ACC112 (cell line): ENCODE data around the gene NBPF3.

Experiments used
- H2AFZ ChIP-seq: fragments of 200-600 bp; sonication (generic); one replicate; pipeline ENCODE4 v1.6.0; 2017; ENCODE audit warnings: antibody characterized with exemption, low read length; ENCODE audit not compliant: unreplicated experiment
- H3K27ac ChIP-seq: fragments of 200-600 bp; sonication (generic); 2 replicates; pipeline ENCODE4 v1.5.1; 2014; ENCODE audit warnings: low read depth, mild to moderate bottlenecking, antibody characterized with exemption, low read length, moderate library complexity
- H3K27me3 ChIP-seq: fragments of 200-600 bp; sonication (generic); 2 replicates; pipeline ENCODE4 v1.6.1; 2014; ENCODE audit warnings: mild to moderate bottlenecking, antibody characterized with exemption, low read length, moderate library complexity, mixed read lengths; ENCODE audit not compliant: insufficient read depth
- H3K36me3 ChIP-seq: fragments of 200-600 bp; sonication (generic); 2 replicates; pipeline ENCODE4 v1.6.1; 2016; ENCODE audit warnings: mild to moderate bottlenecking, antibody characterized with exemption, low read length, moderate library complexity, mixed read lengths; ENCODE audit not compliant: insufficient read depth
- H3K4me1 ChIP-seq: fragments of 200-600 bp; sonication (generic); one replicate; pipeline ENCODE4 v1.6.1; 2016; ENCODE audit warnings: low read length, mixed read lengths; ENCODE audit not compliant: insufficient read depth, unreplicated experiment, control insufficient read depth
- H3K4me3 ChIP-seq: fragments of 200-600 bp; sonication (generic); 2 replicates; pipeline ENCODE4 v1.5.1; 2014; ENCODE audit warnings: mild to moderate bottlenecking, low read depth, low read length
- H3K79me2 ChIP-seq: fragments of 200-600 bp; sonication (generic); one replicate; pipeline ENCODE4 v1.6.0; 2016; ENCODE audit warnings: low read length; ENCODE audit not compliant: control insufficient read depth, unreplicated experiment, insufficient read depth

NBPF3 gene

GRCh38 chr1:21495225-21495820 is 55.4 kb downstream of the NBPF3 start:
- Histone ChIP-seq H3K4me3 (no peak overlapping the region), H3K27me3 (peaks cover 36% of the 10 kb centered on the region), H3K27ac (no peak overlapping the region), H3K36me3 (no peaks in the 10 kb centered on the region), H2AFZ (no peak overlapping the region), H3K79me2 (no peaks in the 10 kb centered on the region), H3K4me1 (no peaks in the 10 kb centered on the region)

- H3K4me3 ChIP-seq: no peak overlapping the region
- H3K79me2 ChIP-seq: no peaks in the 10 kb centered on the region
- H3K27ac ChIP-seq: no peak overlapping the region
- H3K4me1 ChIP-seq: no peaks in the 10 kb centered on the region
- no peak overlapping the region for H2AFZ ChIP-seq
- H3K36me3 ChIP-seq: no peaks in the 10 kb centered on the region
- peaks cover 30% of the 10 kb centered on the region for H3K27me3 ChIP-seq
Observed at GRCh38 chr1:21496063-21496462, 56.1 kb downstream of the NBPF3 start.

- Histone ChIP-seq H3K27ac (no peak overlapping the region), H2AFZ (no peak overlapping the region), H3K79me2 (no peaks in the 10 kb centered on the region), H3K4me1 (no peaks in the 10 kb centered on the region), H3K36me3 (no peaks in the 10 kb centered on the region), H3K27me3 (peaks cover 22% of the 10 kb centered on the region), H3K4me3 (no peak overlapping the region)
Observed at GRCh38 chr1:21496886-21497285, 56.9 kb downstream of the NBPF3 start.

GRCh38 chr1:21497466-21498061 is 57.6 kb downstream of the NBPF3 start:
- Histone ChIP-seq H2AFZ (no peak overlapping the region), H3K36me3 (no peaks in the 10 kb centered on the region), H3K27ac (no peak overlapping the region)

GRCh38 chr1:21499283-21499950 is 59.5 kb downstream of the NBPF3 start:
- H2AFZ ChIP-seq: no peak overlapping the region
- no peak overlapping the region for H3K27ac ChIP-seq
- no peak overlapping the region for H3K4me3 ChIP-seq
- no peaks in the 10 kb centered on the region for H3K4me1 ChIP-seq
- H3K79me2 ChIP-seq: no peaks in the 10 kb centered on the region
- peaks cover 9% of the 10 kb centered on the region; the same call in 1 of the 2 replicates for H3K27me3 ChIP-seq
- no peaks in the 10 kb centered on the region for H3K36me3 ChIP-seq

More at GRCh38 chr1:21497466-21498061, 57.6 kb downstream of the NBPF3 start:
- Histone ChIP-seq H3K27me3 (peaks cover 17% of the 10 kb centered on the region), H3K79me2 (no peaks in the 10 kb centered on the region), H3K4me1 (no peaks in the 10 kb centered on the region), H3K4me3 (no peak overlapping the region)

- Histone ChIP-seq H3K27ac (no peak overlapping the region), H2AFZ (no peak overlapping the region), H3K4me3 (no peak overlapping the region), H3K27me3 (no peaks in the 10 kb centered on the region; the same call in 1 of the 2 replicates), H3K36me3 (no peaks in the 10 kb centered on the region), H3K4me1 (no peaks in the 10 kb centered on the region), H3K79me2 (no peaks in the 10 kb centered on the region)
Observed at GRCh38 chr1:21503706-21504377, 63.9 kb downstream of the NBPF3 start.

- H3K4me3 ChIP-seq: no peak overlapping the region
Observed at GRCh38 chr1:21506804-21507203, 66.9 kb downstream of the NBPF3 start.

GRCh38 chr1:21507511-21508270 is 67.8 kb downstream of the NBPF3 start:
- H2AFZ ChIP-seq: no peak overlapping the region
- no peak overlapping the region for H3K27ac ChIP-seq
- H3K27me3 ChIP-seq: peaks cover 12% of the 10 kb centered on the region; the same call in 1 of the 2 replicates
- no peaks in the 10 kb centered on the region for H3K36me3 ChIP-seq
- H3K79me2 ChIP-seq: no peaks in the 10 kb centered on the region
- H3K4me3 ChIP-seq: no peak overlapping the region
- peaks cover 6% of the 10 kb centered on the region for H3K4me1 ChIP-seq

More at GRCh38 chr1:21506804-21507203, 66.9 kb downstream of the NBPF3 start:
- H3K4me1 ChIP-seq: peaks cover 5% of the 10 kb centered on the region
- no peak overlapping the region for H3K27ac ChIP-seq
- no peaks in the 10 kb centered on the region for H3K36me3 ChIP-seq
- no peaks in the 10 kb centered on the region for H3K79me2 ChIP-seq
- H3K27me3 ChIP-seq: peaks cover 12% of the 10 kb centered on the region; the same call in 1 of the 2 replicates
- no peak overlapping the region for H2AFZ ChIP-seq

- H3K4me3 ChIP-seq: peak overlapping the region; percentile 25; the same call in 1 of the 2 replicates
- H3K27me3 ChIP-seq: peaks cover 17% of the 10 kb centered on the region; the same call in 1 of the 2 replicates
- H2AFZ ChIP-seq: peak overlapping the region; percentile 19
- H3K27ac ChIP-seq: no peak overlapping the region
- no peaks in the 10 kb centered on the region for H3K79me2 ChIP-seq
- no peaks in the 10 kb centered on the region for H3K36me3 ChIP-seq
- H3K4me1 ChIP-seq: peaks cover 6% of the 10 kb centered on the region
Observed at GRCh38 chr1:21508580-21509350, 68.8 kb downstream of the NBPF3 start.
